ENCODE data around the gene KRTAP1-3.
"Not testable (repeated sequence)": the region's sequence is repeated elsewhere in the genome, so short reads cannot be mapped to it uniquely, and the experiment has no call there.

Gene KRTAP1-3

GRCh38 chr17:41010441-41010840 is 24.2 kb downstream of the KRTAP1-3 start:
- DNase-seq (ENCODE audit: low read depth) = no peak

- DNase-seq (ENCODE audit: low read depth) = no peak
Measured at GRCh38 chr17:41009936-41010335, 24.7 kb downstream of the KRTAP1-3 start.

GRCh38 chr17:41009301-41009760 is 25.3 kb downstream of the KRTAP1-3 start:
- no peak for DNase-seq (ENCODE audit: low read depth)

- no peak for DNase-seq (ENCODE audit: low read depth)
Measured at GRCh38 chr17:41008811-41009210, 25.9 kb downstream of the KRTAP1-3 start, which contains the start of gene KRTAP3-1. Gene KRTAP3-1 (minus strand): TSS chr17:41009128. CDS start chr17:41009074, 54 bp downstream.

GRCh38 chr17:41004397-41004796 is 30.3 kb downstream of the KRTAP1-3 start:
- no peak for DNase-seq (ENCODE audit: low read depth)

- DNase-seq (ENCODE audit: low read depth) = no peak
Measured at GRCh38 chr17:41003926-41004325, 30.7 kb downstream of the KRTAP1-3 start.

GRCh38 chr17:41002814-41003213 is 31.9 kb downstream of the KRTAP1-3 start:
- no peak for DNase-seq (ENCODE audit: low read depth)

GRCh38 chr17:41001795-41002194 is 32.9 kb downstream of the KRTAP1-3 start:
- DNase-seq (ENCODE audit: low read depth) = no peak

GRCh38 chr17:40999563-40999962 is 35.1 kb downstream of the KRTAP1-3 start, which contains the start of gene KRTAP3-2:
Gene KRTAP3-2 (minus strand): TSS chr17:40999906. CDS start chr17:40999853, 53 bp downstream.
- not testable (repeated sequence) for DNase-seq (ENCODE audit: low read depth)

GRCh38 chr17:40997361-40997760 is 37.3 kb downstream of the KRTAP1-3 start:
- no peak for DNase-seq (ENCODE audit: low read depth)

- DNase-seq (ENCODE audit: low read depth) = no peak
Measured at GRCh38 chr17:40996829-40997228, 37.8 kb downstream of the KRTAP1-3 start.

- DNase-seq (ENCODE audit: low read depth) = no peak
Measured at GRCh38 chr17:40995116-40995515, 39.6 kb downstream of the KRTAP1-3 start.

GRCh38 chr17:40993839-40994238 is 40.8 kb downstream of the KRTAP1-3 start, which contains the start of gene KRTAP3-3:
Gene KRTAP3-3 (minus strand): TSS chr17:40994164. CDS start chr17:40994097, 67 bp downstream.
- no peak for DNase-seq (ENCODE audit: low read depth)

GRCh38 chr17:40993084-40993483 is 41.6 kb downstream of the KRTAP1-3 start:
- no peak for DNase-seq (ENCODE audit: low read depth)

- no peak for DNase-seq (ENCODE audit: low read depth)
Measured at GRCh38 chr17:40992666-40993065, 42.0 kb downstream of the KRTAP1-3 start.

GRCh38 chr17:40986920-40987319 is 47.8 kb downstream of the KRTAP1-3 start:
- DNase-seq (ENCODE audit: low read depth) = no peak

- no peak for DNase-seq (ENCODE audit: low read depth)
Measured at GRCh38 chr17:40984226-40984625, 50.4 kb downstream of the KRTAP1-3 start, which contains the start of gene KRT40. Gene KRT40 (minus strand): TSS chr17:40984326. CDS start chr17:40984273, 53 bp downstream.

All from stimulated activated CD8-positive, alpha-beta memory T cell treated with anti-CD3 and anti-CD28 coated beads, Interleukin-15, amount 100 ng/mL, for 1 hour (primary cell).